Tibial artery (tissue), 4 donors: Measurements from ENCODE around the gene IL17D.

Experiments used
- DNase-seq, 2 donors: peaks; one replicate each; pipeline ENCODE4 v3.0.0-alpha.2; 2019
- H3K27ac ChIP-seq, 2 donors: fragments of 200-600 bp; sonication (generic) in 1 of 2; 1 replicate in 1 of 2; 2 replicates in 1 of 2; pipeline ENCODE4 v1.5.1; 2018 to 2019; ENCODE audit warnings: mild to moderate bottlenecking in 1 of 2
- H3K27me3 ChIP-seq, 2 donors: fragments of 200-600 bp; sonication (generic) in 1 of 2; one replicate each; pipeline versions ENCODE4 v1.5.1 to v1.6.0; 2016 to 2019
- H3K36me3 ChIP-seq, 3 donors: fragments of 200-600 bp; sonication (generic) in 2 of 3; one replicate each; pipeline ENCODE4 v1.5.1; 2016 to 2019; ENCODE audit warnings: mild to moderate bottlenecking in 2 of 3
- H3K4me1 ChIP-seq, 4 donors: fragments of 200-600 bp; sonication (generic) in 2 of 4; 1 replicate in 3 of 4; 2 replicates in 1 of 4; pipeline ENCODE4 v1.5.1; 2016 to 2019
- H3K4me3 ChIP-seq, 2 donors: fragments of 200-600 bp; sonication (generic) in 1 of 2; 1 replicate in 1 of 2; 2 replicates in 1 of 2; pipeline ENCODE4 v1.5.1; 2018 to 2019; ENCODE audit warnings: mild to moderate bottlenecking in 2 of 2
- H3K9me3 ChIP-seq, 3 donors: fragments of 200-600 bp; sonication (generic) in 1 of 3; one replicate each; pipeline ENCODE4 v1.5.1; 2016 to 2019
- intact Hi-C: fragments of 100-400 bp; cut with DNase I; formaldehyde crosslinking; loops from one replicate; pipeline ENCODE4 v1.15.0; 2023; ENCODE audit warnings: low total_unique reads
- TF ChIP-seq, protein P1 (sequence below), 2 experiments: fragments of 200-600 bp in 1 of 2; fragments of 450-650 bp in 1 of 2; IDR thresholded peaks; one replicate each; pipeline ENCODE4 v1.5.1; 2017 to 2019; ENCODE audit warnings: antibody characterized with exemption in 2 of 2, mild to moderate bottlenecking in 1 of 2, moderate library complexity in 1 of 2

IL17D gene

DNA sequence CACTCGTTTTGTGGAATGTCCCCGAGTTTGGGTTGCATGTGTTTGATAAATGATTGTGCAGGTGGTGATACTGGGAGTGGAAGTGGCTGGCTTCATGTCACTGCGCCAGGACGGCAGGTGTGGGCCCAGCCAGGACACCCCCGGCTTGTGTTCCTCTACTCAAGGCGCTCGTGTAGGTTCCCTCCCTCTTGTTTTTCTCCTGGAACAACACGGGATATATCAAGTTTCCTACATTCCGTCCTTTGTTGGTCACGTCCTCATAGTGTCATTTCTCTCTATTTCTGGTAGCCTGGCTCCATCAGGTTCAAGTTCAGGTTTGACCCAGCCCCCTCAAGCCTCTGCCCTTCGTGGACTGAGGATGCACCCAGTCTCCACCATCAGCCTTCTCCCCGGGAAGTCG lies 16.3 kb downstream of the IL17D start:
- TF ChIP-seq, protein P1, sequence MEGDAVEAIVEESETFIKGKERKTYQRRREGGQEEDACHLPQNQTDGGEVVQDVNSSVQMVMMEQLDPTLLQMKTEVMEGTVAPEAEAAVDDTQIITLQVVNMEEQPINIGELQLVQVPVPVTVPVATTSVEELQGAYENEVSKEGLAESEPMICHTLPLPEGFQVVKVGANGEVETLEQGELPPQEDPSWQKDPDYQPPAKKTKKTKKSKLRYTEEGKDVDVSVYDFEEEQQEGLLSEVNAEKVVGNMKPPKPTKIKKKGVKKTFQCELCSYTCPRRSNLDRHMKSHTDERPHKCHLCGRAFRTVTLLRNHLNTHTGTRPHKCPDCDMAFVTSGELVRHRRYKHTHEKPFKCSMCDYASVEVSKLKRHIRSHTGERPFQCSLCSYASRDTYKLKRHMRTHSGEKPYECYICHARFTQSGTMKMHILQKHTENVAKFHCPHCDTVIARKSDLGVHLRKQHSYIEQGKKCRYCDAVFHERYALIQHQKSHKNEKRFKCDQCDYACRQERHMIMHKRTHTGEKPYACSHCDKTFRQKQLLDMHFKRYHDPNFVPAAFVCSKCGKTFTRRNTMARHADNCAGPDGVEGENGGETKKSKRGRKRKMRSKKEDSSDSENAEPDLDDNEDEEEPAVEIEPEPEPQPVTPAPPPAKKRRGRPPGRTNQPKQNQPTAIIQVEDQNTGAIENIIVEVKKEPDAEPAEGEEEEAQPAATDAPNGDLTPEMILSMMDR (IDR thresholded peaks at IDR 0.05): no peak
- H3K27ac ChIP-seq: no peak overlapping the region
- intact Hi-C loops: loop anchor here (5.0 to 10.0 kb wide), 2 partner anchors 108 to 225 kb away; no protein-coding TSS in a partner anchor
- H3K4me1 ChIP-seq: peaks cover 0 to 19% (median 13%) of the 10 kb centered on the region in 4 donors
- no peaks in the 10 kb centered on the region for H3K27me3 ChIP-seq
- DNase-seq: no peak
- no peak overlapping the region for H3K4me3 ChIP-seq
- H3K9me3 ChIP-seq: no peaks in the 10 kb centered on the region
- no peaks in the 10 kb centered on the region for H3K36me3 ChIP-seq

DNA sequence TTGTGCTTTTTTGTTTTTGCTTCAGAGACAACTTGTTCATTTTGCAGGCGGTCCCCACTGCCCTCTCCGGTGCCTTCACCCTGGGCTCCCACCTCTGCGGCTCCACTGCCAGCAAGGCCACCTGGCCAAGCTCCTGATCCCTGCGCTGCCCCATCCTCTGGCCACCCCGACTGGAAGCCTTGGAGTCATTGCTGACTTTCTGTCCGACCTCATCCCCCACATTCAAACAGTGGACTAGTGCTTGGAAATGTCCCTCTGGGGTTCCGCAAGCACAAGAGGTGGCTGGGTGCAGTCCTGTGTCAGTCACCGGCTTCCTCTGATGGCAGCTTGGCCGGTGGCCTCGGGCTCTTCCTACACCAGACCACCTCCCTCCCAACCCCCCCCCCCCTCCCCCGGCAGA lies 17.0 kb downstream of the IL17D start:
- no peaks in the 10 kb centered on the region for H3K9me3 ChIP-seq
- H3K27ac ChIP-seq: no peak overlapping the region
- no peaks in the 10 kb centered on the region for H3K36me3 ChIP-seq
- no peak overlapping the region for H3K4me3 ChIP-seq
- intact Hi-C loops: no loop called here
- TF ChIP-seq, protein P1 (IDR thresholded peaks at IDR 0.05): no peak
- no peaks in the 10 kb centered on the region for H3K27me3 ChIP-seq
- DNase-seq: no peak
- peaks cover 0 to 15% (median 11%) of the 10 kb centered on the region in 4 donors for H3K4me1 ChIP-seq

DNA sequence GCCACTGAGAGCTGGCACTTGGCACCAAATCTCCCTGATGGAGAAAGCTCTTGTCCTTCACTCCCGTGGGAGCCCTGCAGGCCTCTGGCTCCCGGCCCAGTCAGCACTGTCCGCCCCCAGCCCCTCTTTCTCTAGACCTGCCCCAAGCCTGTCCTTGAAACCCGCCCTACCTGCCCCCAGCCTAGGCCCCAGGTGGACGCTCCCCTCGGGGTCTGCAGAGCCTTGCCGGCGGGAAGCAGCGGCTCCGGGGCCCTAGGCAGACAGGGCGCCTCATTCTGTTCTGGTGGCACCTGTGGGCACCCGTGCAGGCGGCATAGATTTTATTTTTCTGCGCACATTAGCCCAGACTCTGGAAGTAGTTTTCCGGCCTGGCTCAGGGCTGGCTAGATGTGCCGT lies 17.6 kb downstream of the IL17D start:
- Histone ChIP-seq H3K9me3 (no peaks in the 10 kb centered on the region), H3K27me3 (no peaks in the 10 kb centered on the region), H3K27ac (no peak overlapping the region), H3K36me3 (no peaks in the 10 kb centered on the region), H3K4me1 (peaks cover 0 to 15% (median 11%) of the 10 kb centered on the region in 4 donors), H3K4me3 (peak overlapping the region in 1 of 2 donors; percentile 48)
- intact Hi-C loops: no loop called here
- no peak for DNase-seq
- TF ChIP-seq, protein P1 (IDR thresholded peaks at IDR 0.05): no peak

DNA sequence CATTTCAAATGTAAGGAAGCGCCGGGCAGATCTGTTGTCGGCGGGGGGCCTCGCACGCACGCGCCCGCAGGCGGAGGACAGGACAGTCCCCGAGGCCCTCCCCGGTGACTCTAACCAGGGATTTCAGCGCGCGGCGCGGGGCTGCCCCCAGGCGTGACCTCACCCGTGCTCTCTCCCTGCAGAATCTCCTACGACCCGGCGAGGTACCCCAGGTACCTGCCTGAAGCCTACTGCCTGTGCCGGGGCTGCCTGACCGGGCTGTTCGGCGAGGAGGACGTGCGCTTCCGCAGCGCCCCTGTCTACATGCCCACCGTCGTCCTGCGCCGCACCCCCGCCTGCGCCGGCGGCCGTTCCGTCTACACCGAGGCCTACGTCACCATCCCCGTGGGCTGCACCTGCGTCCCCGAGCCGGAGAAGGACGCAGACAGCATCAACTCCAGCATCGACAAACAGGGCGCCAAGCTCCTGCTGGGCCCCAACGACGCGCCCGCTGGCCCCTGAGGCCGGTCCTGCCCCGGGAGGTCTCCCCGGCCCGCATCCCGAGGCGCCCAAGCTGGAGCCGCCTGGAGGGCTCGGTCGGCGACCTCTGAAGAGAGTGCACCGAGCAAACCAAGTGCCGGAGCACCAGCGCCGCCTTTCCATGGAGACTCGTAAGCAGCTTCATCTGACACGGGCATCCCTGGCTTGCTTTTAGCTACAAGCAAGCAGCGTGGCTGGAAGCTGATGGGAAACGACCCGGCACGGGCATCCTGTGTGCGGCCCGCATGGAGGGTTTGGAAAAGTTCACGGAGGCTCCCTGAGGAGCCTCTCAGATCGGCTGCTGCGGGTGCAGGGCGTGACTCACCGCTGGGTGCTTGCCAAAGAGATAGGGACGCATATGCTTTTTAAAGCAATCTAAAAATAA lies 18.2 kb downstream of the IL17D start:
- DNase-seq: peak; percentile 60 to 69
- intact Hi-C loops: no loop called here

DNA sequence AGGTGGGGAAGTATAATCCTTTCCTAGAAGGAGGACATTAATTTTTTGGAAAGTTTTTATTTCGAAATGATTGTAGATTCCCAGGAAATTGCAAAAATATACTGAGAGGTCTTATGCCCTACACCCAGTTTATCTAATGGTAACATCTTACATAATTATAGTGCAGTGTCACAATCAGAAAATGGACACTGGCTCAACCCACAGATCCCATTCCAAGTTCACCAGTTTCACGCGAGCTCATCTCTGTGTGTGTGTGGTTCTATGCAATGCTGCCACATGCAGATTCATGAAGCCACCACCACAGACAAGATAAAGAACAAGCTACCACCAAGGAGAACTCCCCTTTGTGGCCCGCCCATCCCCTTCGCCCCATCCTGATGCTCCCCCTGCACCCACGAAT lies 24.4 kb downstream of the IL17D start:
- H3K9me3 ChIP-seq: no peaks in the 10 kb centered on the region
- intact Hi-C loops: no loop called here
- H3K4me3 ChIP-seq: no peak overlapping the region

More for the DNA sequence above, 18.2 kb downstream of the IL17D start:
- Histone ChIP-seq H3K4me3 (peak overlapping the region; percentile 40 to 48), H3K36me3 (no peaks in the 10 kb centered on the region), H3K27me3 (no peaks in the 10 kb centered on the region), H3K4me1 (peaks cover 0 to 15% (median 11%) of the 10 kb centered on the region in 4 donors), H3K9me3 (no peaks in the 10 kb centered on the region), H3K27ac (no peak overlapping the region)
- TF ChIP-seq, protein P1 (IDR thresholded peaks at IDR 0.05): no peak

More for the DNA sequence above, 24.4 kb downstream of the IL17D start:
- no peaks in the 10 kb centered on the region for H3K27me3 ChIP-seq
- TF ChIP-seq, protein P1 (IDR thresholded peaks at IDR 0.05): no peak
- H3K36me3 ChIP-seq: peaks cover 0 to 29% (median 7%) of the 10 kb centered on the region in 3 donors
- DNase-seq: no peak
- no peaks in the 10 kb centered on the region for H3K4me1 ChIP-seq
- no peak overlapping the region for H3K27ac ChIP-seq
